Omental fat pad (tissue), 4 donors: ENCODE measurements around the gene PTPRD. TPM values are rescaled to one million over a fixed set of nuclear protein-coding genes. Genes with fewer than 3 reads are reported as not detected.

Source experiments
- ATAC-seq: fragments of 150-250 bp; one replicate; pipeline ENCODE4 v1.9.1; 2016; ENCODE audit warnings: mild to moderate bottlenecking, moderate library complexity; ENCODE audit not compliant: low FRiP score
- DNase-seq: peaks from one replicate; pipeline ENCODE4 v3.0.0-alpha.2; 2019; ENCODE audit warnings: low spot score
- total RNA-seq, 4 donors: library from RNA; depleted of rRNA; stranded (reverse); fragments of >200 nt; gene quantifications; one replicate each; pipeline ENCODE4 v1.1.0, GENCODE V29; 2016
- TF ChIP-seq, protein P1 (sequence below), 3 donors: fragments of 450-650 bp; IDR thresholded peaks; one replicate each; pipeline ENCODE4 v1.5.1; 2016 to 2017; ENCODE audit warnings: antibody characterized with exemption in 3 of 3, mild to moderate bottlenecking in 3 of 3, moderate library complexity in 2 of 3

PTPRD gene
- total RNA-seq, 4 donors from 2014 or later, result 3.5 to 34.2 (median 11.2) TPM

DNA sequence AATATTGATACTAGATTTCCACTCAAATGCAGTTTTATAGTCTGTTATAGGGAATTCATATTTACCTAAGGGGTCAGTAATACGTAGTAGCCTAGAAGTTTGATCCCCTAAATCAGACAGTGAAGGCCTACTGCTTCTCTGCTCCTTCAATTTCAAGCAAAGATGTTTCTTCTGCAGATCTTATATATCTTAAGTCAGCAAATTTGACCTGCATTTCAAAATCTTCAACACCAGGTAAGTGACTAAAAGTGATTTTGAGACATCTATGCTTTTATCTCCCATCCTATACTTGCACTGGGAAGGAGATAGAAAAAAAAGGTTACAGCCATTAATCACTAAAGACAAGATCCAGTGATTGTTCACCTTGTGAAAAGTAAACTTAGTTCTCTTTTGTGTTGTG is 363.9 kb downstream of the PTPRD start:
- DNase-seq (no peak), ATAC-seq (no peak)
- TF ChIP-seq, protein P1, sequence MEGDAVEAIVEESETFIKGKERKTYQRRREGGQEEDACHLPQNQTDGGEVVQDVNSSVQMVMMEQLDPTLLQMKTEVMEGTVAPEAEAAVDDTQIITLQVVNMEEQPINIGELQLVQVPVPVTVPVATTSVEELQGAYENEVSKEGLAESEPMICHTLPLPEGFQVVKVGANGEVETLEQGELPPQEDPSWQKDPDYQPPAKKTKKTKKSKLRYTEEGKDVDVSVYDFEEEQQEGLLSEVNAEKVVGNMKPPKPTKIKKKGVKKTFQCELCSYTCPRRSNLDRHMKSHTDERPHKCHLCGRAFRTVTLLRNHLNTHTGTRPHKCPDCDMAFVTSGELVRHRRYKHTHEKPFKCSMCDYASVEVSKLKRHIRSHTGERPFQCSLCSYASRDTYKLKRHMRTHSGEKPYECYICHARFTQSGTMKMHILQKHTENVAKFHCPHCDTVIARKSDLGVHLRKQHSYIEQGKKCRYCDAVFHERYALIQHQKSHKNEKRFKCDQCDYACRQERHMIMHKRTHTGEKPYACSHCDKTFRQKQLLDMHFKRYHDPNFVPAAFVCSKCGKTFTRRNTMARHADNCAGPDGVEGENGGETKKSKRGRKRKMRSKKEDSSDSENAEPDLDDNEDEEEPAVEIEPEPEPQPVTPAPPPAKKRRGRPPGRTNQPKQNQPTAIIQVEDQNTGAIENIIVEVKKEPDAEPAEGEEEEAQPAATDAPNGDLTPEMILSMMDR (IDR thresholded peaks at IDR 0.05), result no peak

DNA sequence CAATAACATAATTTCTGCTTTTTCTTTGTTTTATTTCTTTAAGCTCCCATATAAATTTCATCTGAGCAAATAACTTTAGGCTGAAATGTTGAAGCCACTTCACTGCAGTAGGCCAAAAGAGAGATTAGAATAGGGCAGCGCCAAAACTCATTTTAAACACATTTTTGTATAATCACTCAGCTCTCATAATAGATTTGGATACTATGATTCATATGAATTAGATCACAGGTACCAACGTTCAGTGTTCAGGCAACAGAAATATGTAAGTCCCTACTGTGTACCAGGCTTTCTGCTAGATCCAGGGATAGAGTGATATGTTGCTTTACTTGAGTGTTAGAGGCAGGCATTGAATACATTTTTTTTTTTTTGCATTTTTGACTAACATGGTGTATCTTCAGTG is 370.5 kb downstream of the PTPRD start:
- DNase-seq (no peak), ATAC-seq (no peak)
- TF ChIP-seq, protein P1 (IDR thresholded peaks at IDR 0.05), result no peak

DNA sequence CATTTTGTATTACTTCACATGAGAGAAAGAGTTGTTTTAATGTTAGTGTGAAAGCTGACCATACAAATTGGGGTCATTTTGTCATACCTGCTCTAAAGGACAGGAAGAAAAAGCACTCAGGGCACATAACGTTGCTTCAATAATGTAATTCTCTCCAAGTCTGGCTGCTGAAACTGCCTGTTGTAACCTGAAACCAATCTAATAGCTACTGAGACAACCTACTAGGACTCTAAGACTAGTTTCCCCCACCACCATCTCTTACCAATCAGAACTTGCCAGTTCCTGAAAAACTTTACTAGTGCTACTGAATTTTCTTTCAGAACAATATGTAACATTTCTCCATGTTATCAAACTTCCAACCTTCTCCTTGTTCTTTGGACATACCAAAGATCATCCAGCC is 374.7 kb downstream of the PTPRD start:
- TF ChIP-seq, protein P1 (IDR thresholded peaks at IDR 0.05), result no peak
- no peak for ATAC-seq
- DNase-seq, result no peak

DNA sequence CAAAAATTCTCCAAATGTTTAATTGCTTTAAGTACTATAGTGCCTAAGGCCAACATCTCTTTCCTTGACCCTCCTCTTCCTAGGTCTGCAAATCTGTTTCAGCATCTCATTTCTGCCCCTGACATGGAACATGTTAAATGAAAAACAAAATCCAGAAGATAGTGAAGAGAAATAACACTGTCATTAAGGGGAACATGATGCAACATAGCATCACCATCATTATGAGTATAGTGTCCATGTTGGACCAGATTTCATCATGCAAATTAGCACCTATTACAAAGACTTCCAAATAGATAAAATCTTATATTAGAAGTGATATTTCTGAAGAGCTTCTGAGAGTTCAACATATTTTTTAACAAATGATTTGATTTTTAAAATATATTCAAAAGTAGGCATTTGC is 375.2 kb downstream of the PTPRD start:
- DNase-seq (no peak), ATAC-seq (no peak)
- TF ChIP-seq, protein P1 (IDR thresholded peaks at IDR 0.05), result no peak

DNA sequence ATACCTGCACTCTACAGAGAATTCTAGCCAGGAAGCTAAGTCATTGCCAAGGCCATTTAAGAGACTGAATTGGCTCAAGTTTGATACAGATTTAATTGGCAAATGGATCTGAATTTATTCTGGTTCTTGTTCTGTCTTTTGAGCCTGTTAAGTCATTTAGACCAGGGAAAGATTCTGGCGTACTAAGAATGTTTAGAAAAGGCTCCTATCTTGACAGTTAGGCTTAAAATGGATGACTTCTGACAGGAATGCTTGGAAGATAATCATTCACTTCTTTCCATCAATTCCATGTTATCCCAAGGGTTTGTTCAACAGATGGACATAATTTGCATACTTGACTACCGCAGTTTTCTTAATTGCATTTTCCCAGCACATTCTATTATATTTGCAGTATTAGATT is 376.6 kb downstream of the PTPRD start:
- ATAC-seq, result no peak
- TF ChIP-seq, protein P1 (IDR thresholded peaks at IDR 0.05), result no peak
- DNase-seq, result no peak

DNA sequence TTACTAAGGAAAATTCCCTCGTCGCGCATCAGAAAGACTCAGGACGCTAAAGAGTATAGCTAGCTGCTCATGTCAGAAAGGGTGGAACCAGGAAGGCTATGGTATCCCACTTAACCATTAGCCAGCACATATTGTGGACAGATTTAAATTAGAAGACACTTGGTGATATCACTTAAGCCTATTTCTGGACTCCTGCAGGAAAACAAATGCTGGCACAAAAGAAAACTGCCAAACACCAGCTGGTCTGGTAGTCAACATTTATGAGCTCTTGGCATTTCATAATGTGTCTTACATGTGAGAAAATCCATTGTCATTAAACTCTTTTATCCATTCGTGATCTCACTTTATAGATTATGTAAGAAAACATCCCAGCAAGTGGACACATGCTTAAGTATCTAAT is 377.4 kb downstream of the PTPRD start:
- ATAC-seq (no peak), DNase-seq (no peak)
- TF ChIP-seq, protein P1 (IDR thresholded peaks at IDR 0.05), result no peak

DNA sequence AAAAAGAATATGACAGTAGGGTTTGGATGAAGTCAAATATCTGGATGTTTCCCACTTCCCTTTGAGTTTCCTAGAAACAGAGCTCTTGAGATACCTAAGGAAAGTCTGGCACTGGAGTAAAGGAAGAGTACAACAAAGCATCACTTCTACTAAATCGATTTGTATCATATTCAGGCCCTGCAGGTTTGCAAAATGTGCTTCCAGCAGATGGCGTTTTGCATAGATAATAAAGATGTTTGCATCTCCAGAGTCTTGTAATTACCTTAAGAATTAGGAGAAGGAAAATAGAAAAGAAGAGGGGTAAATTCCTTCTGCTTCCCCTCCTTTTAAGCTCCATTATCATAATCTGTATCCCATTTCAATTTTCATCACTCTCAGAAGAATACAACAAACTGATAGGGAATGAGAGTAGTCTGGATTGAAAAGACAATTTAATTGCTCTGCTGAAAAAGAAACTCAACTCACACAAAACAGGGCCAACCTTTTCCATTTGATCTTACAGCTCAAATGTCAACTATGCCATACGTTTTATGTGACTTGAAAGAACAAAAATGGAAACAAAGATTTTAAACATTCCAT is 380.4 kb downstream of the PTPRD start:
- TF ChIP-seq, protein P1 (IDR thresholded peaks at IDR 0.05), result no peak
- ATAC-seq, result no peak
- no peak for DNase-seq
